WI38 (cell line): Measurements from ENCODE around the gene NOS1.

Source experiments
- H3K4me3 ChIP-seq: 2 replicates; pipeline ENCODE4 v1.5.1; 2011; ENCODE audit warnings: low read depth, mild to moderate bottlenecking, control low read depth, low read length
- TF ChIP-seq, protein P1 (sequence below): IDR thresholded peaks from 2 replicates; pipeline ENCODE4 v1.5.1; 2012; ENCODE audit warnings: low read depth, mild to moderate bottlenecking, control low read depth, low read length

The NOS1 gene

DNA sequence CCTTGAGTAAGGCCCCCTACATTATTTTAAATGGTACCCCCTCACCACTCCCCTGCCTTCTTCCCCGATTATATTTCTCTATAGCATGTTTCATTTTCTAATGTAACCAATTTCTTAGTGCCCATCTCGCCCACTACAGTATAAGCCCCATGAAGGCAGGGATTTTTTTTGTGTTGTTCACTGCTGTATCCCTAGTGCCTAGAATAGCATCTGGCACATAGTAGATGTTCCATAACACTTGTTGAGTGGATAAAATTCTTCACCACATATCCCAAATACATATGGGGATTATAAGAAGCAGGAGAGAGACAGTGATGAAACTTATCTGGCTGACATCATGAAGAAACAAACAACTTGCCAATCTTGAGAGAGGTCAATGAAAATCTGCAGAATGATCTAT lies 182.7 kb downstream of the NOS1 start:
- TF ChIP-seq, protein P1, sequence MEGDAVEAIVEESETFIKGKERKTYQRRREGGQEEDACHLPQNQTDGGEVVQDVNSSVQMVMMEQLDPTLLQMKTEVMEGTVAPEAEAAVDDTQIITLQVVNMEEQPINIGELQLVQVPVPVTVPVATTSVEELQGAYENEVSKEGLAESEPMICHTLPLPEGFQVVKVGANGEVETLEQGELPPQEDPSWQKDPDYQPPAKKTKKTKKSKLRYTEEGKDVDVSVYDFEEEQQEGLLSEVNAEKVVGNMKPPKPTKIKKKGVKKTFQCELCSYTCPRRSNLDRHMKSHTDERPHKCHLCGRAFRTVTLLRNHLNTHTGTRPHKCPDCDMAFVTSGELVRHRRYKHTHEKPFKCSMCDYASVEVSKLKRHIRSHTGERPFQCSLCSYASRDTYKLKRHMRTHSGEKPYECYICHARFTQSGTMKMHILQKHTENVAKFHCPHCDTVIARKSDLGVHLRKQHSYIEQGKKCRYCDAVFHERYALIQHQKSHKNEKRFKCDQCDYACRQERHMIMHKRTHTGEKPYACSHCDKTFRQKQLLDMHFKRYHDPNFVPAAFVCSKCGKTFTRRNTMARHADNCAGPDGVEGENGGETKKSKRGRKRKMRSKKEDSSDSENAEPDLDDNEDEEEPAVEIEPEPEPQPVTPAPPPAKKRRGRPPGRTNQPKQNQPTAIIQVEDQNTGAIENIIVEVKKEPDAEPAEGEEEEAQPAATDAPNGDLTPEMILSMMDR = no peak
- H3K4me3 ChIP-seq = no peak overlapping the region

DNA sequence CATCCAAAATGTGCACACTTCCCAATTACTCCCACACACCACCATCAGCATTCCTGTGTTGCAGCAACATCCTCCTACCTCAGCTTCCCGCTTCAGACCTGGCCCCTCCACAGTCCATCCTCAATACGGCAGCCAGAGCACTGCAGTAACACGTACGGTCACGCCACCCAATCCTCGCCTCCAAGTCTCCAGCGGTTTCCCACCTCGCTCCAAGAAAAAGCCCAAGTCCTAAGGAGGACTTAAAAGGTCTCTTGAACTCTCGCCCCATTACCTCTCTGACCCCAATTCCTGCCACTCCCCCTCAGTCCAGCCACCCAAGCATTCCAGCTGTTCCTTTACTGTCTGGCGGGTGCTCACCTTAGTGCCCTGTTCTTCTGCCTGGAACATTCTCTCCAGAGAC lies 183.1 kb downstream of the NOS1 start:
- TF ChIP-seq, protein P1 = no peak
- no peak overlapping the region for H3K4me3 ChIP-seq

- H3K4me3 ChIP-seq = no peak overlapping the region
- TF ChIP-seq, protein P1 = no peak
Measured at GRCh38 chr12:117172168-117172567, 189.3 kb downstream of the NOS1 start.

DNA sequence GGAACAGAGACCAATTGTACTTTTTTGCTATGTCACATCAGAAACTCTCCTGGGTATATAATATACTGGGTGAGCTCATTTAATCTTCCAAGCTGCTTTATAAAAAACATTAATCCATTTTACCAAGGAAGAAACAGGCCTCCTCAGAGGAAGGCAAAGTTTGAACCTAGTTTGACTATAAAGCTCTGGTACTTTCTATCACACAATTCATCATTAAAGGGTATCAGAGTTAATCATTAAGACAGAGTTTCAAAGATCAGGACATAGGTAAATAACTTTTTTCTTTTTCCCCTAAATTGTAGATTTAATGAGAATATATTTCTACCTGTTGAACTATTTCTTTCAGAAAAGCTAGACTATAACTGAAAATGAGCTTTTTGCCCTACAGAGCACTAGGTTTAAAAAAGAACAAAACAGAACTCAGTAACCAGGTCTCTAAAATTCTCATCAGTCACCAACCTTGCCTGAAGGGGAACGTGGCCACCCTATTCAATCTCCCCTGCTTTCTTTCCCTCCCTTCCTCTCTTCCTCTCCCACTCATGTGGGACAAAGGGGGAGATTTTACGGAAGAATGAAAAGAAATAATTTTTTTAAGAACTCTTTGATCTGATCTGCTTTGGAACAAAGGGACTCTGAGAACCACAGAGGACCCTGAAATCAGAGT lies 189.8 kb downstream of the NOS1 start:
- TF ChIP-seq, protein P1 = no peak
- H3K4me3 ChIP-seq = no peak overlapping the region

- no peak overlapping the region for H3K4me3 ChIP-seq
- TF ChIP-seq, protein P1 = no peak
Measured at GRCh38 chr12:117169548-117169947, 191.9 kb downstream of the NOS1 start.

GRCh38 chr12:117168976-117169375 lies 192.4 kb downstream of the NOS1 start:
- TF ChIP-seq, protein P1 = no peak
- no peak overlapping the region for H3K4me3 ChIP-seq

GRCh38 chr12:117167769-117168168 lies 193.7 kb downstream of the NOS1 start:
- H3K4me3 ChIP-seq = no peak overlapping the region
- TF ChIP-seq, protein P1 = no peak
